WTC11 (cell line): ENCODE results near the gene TPSAB1. TPM values are rescaled to one million over a fixed set of nuclear protein-coding genes. Genes with fewer than 3 reads are reported as not detected.

Source experiments
- ATAC-seq: fragments of 200-7000 bp; cut with Tn5 transposase; 2 replicates; pipeline ENCODE4 v1.10.0; 2021; ENCODE audit warnings: mild to moderate bottlenecking, moderate library complexity
- CTCF ChIA-PET: fragments of 300-600 bp; sonication (Branson Sonifier 250); formaldehyde crosslinking; loops from one replicate; lab custom pipeline; 2021; ENCODE audit warnings: antibody characterized with exemption; lab: Charles Lee
- POLR2A ChIA-PET: fragments of 350-600 bp; sonication (Branson Sonifier 250); formaldehyde crosslinking; loops from one replicate; lab custom pipeline; 2021; ENCODE audit warnings: antibody characterized with exemption; lab: Charles Lee
- DNase-seq: peaks from one replicate; pipeline ENCODE4 v3.0.0; 2021; ENCODE audit warnings: low spot score
- H3K27ac Mint-ChIP-seq: 2 replicates; pipeline ENCODE4 v1.8.0; 2021; ENCODE audit warnings: mixed read lengths
- H3K27me3 Mint-ChIP-seq: 2 replicates; pipeline ENCODE4 v1.8.0; 2021; ENCODE audit warnings: low read depth, mild to moderate bottlenecking, moderate library complexity, mixed read lengths
- H3K36me3 Mint-ChIP-seq: 2 replicates; pipeline ENCODE4 v1.8.0; 2021; ENCODE audit warnings: mixed read lengths
- H3K4me1 Mint-ChIP-seq: 2 replicates; pipeline ENCODE4 v1.8.0; 2022; ENCODE audit warnings: mixed read lengths
- H3K4me3 Mint-ChIP-seq: 2 replicates; pipeline ENCODE4 v1.8.0; 2021; ENCODE audit warnings: mild to moderate bottlenecking, moderate library complexity, mixed read lengths
- H3K9me3 Mint-ChIP-seq: 2 replicates; pipeline ENCODE4 v1.8.0; 2021; ENCODE audit warnings: mixed read lengths
- ATF2 ChIP-seq: sonication (generic); formaldehyde crosslinking; IDR thresholded peaks from 2 replicates; pipeline ENCODE4 v1.8.1; 2022; ENCODE audit warnings: low read depth, missing genetic modification reagents, borderline replicate concordance
- CBFB ChIP-seq: sonication (generic); formaldehyde crosslinking; IDR thresholded peaks from 2 replicates; pipeline ENCODE4 v1.8.1; 2022; ENCODE audit warnings: mild to moderate bottlenecking, low read depth, missing genetic modification reagents
- CREM ChIP-seq: sonication (generic); formaldehyde crosslinking; IDR thresholded peaks from 2 replicates; pipeline ENCODE4 v1.8.1; 2022; ENCODE audit warnings: mild to moderate bottlenecking, missing genetic modification reagents, moderate library complexity
- ESRRA ChIP-seq: sonication (generic); formaldehyde crosslinking; IDR thresholded peaks from 2 replicates; pipeline ENCODE4 v1.8.1; 2022; ENCODE audit warnings: mild to moderate bottlenecking, missing genetic modification reagents, borderline replicate concordance
- FOXK1 ChIP-seq: sonication (generic); formaldehyde crosslinking; IDR thresholded peaks from 2 replicates; pipeline ENCODE4 v1.8.0; 2022; ENCODE audit warnings: mild to moderate bottlenecking, moderate library complexity, missing genetic modification reagents
- GABPB1 ChIP-seq: sonication (generic); formaldehyde crosslinking; IDR thresholded peaks from 2 replicates; pipeline ENCODE4 v1.8.1; 2023; ENCODE audit warnings: mild to moderate bottlenecking, missing genetic modification reagents
- IRF1 ChIP-seq: sonication (generic); formaldehyde crosslinking; IDR thresholded peaks from 2 replicates; pipeline ENCODE4 v1.8.0; 2023; ENCODE audit warnings: missing genetic modification reagents
- IRF2 ChIP-seq: sonication (generic); formaldehyde crosslinking; IDR thresholded peaks from 2 replicates; pipeline ENCODE4 v1.8.0; 2022; ENCODE audit warnings: low read depth, missing genetic modification reagents, borderline replicate concordance
- JUN ChIP-seq: sonication (generic); formaldehyde crosslinking; IDR thresholded peaks from 2 replicates; pipeline ENCODE4 v1.8.0; 2023; ENCODE audit warnings: mild to moderate bottlenecking, missing genetic modification reagents
- NR1H2 ChIP-seq: sonication (generic); formaldehyde crosslinking; IDR thresholded peaks from 2 replicates; pipeline ENCODE4 v1.9.0; 2021; ENCODE audit warnings: mild to moderate bottlenecking, moderate library complexity, missing genetic modification reagents
- NR3C1 ChIP-seq: sonication (generic); formaldehyde crosslinking; conservative IDR thresholded peaks from 2 replicates; pipeline ENCODE4 v1.8.1; 2023; ENCODE audit warnings: low read depth, mild to moderate bottlenecking, missing genetic modification reagents
- PRDM15 ChIP-seq: sonication (generic); formaldehyde crosslinking; IDR thresholded peaks from 2 replicates; pipeline ENCODE4 v1.8.0; 2022; ENCODE audit warnings: missing genetic modification reagents
- RELA ChIP-seq: sonication (generic); formaldehyde crosslinking; IDR thresholded peaks from 2 replicates; pipeline ENCODE4 v1.8.1; 2022; ENCODE audit warnings: missing genetic modification reagents, mild to moderate bottlenecking, borderline replicate concordance
- RORB ChIP-seq: fragments of 250-450 bp; sonication (Bioruptor Pico); IDR thresholded peaks from 2 replicates; pipeline ENCODE4 v1.9.0; 2021; ENCODE audit warnings: mild to moderate bottlenecking
- STAT6 ChIP-seq: sonication (generic); formaldehyde crosslinking; conservative IDR thresholded peaks from 2 replicates; pipeline ENCODE4 v1.8.1; 2023; ENCODE audit warnings: mild to moderate bottlenecking, low read depth, missing genetic modification reagents, moderate library complexity
- ZBTB21 ChIP-seq: sonication (generic); formaldehyde crosslinking; IDR thresholded peaks from 2 replicates; pipeline ENCODE4 v1.8.1; 2023; ENCODE audit warnings: mild to moderate bottlenecking, missing genetic modification reagents, borderline replicate concordance
- ZNF423 ChIP-seq: fragments of 250-450 bp; sonication (Bioruptor Pico); IDR thresholded peaks from 2 replicates; pipeline ENCODE4 v2.1.2; 2022; ENCODE audit warnings: mild to moderate bottlenecking, moderate library complexity
- ZSCAN18 ChIP-seq: fragments of 250-450 bp; sonication (Bioruptor Pico); IDR thresholded peaks from 2 replicates; pipeline ENCODE4 v2.1.2; 2022; ENCODE audit warnings: mild to moderate bottlenecking, moderate library complexity
- total RNA-seq: library from RNA; stranded (reverse); gene quantifications from 3 replicates; pipeline ENCODE4 v1.2.3, GENCODE V29; 2021

Gene TPSAB1
- total RNA-seq, 1 experiment from 2014 or later = not detected

GRCh38 chr16:1289477-1289866 lies 49.0 kb downstream of the TPSAB1 start (continued):
- no peak for TF ChIP-seq STAT6 (CRISPR knock-in tag)
- TF ChIP-seq ATF2 (CRISPR knock-in tag) = no peak
- TF ChIP-seq IRF1 = no peak
- TF ChIP-seq RELA (CRISPR knock-in tag) = no peak
- no peak for TF ChIP-seq NR3C1 (CRISPR knock-in tag)
- no peak for TF ChIP-seq CREM
- TF ChIP-seq IRF2 (CRISPR knock-in tag) = no peak
- TF ChIP-seq JUN = no peak
- TF ChIP-seq ZBTB21 (CRISPR knock-in tag) = no peak

GRCh38 chr16:1290063-1290501 lies 49.6 kb downstream of the TPSAB1 start:
- H3K4me3 Mint-ChIP-seq = peak overlapping the region; percentile 53
- H3K9me3 Mint-ChIP-seq = no peaks in the 10 kb centered on the region
- H3K36me3 Mint-ChIP-seq = no peaks in the 10 kb centered on the region
- POLR2A ChIA-PET = interaction anchor here (0.5 to 1.6 kb wide), 2 partner anchors 42 to 131 kb away, joined by 5 to 6 read pairs; no protein-coding TSS in a partner anchor
- no peak for TF ChIP-seq PRDM15
- TF ChIP-seq CBFB (CRISPR knock-in tag) = no peak
- TF ChIP-seq NR1H2 (CRISPR knock-in tag) = no peak
- TF ChIP-seq GABPB1 (CRISPR knock-in tag) = no peak
- no peak for TF ChIP-seq RORB
- TF ChIP-seq ESRRA (CRISPR knock-in tag) = no peak
- TF ChIP-seq FOXK1 (CRISPR knock-in tag) = no peak
- no peak for TF ChIP-seq ZNF423
- TF ChIP-seq ZSCAN18 (CRISPR knock-in tag) = no peak
- H3K4me1 Mint-ChIP-seq = peaks cover 26% of the 10 kb centered on the region
- DNase-seq (no peak), ATAC-seq (peak; percentile 29)
- no peak overlapping the region for H3K27ac Mint-ChIP-seq
- H3K27me3 Mint-ChIP-seq = peaks cover 61% of the 10 kb centered on the region
- CTCF ChIA-PET = interaction anchor here (0.6 to 3.5 kb wide), 12 partner anchors 9 to 293 kb away, joined by 3 to 48 read pairs (median 4); partner anchors contain the start of gene UBE2I
